Tibial nerve (tissue), 4 donors: ENCODE measurements around the gene ITPK1. TPM values are rescaled to one million over a fixed set of nuclear protein-coding genes. Genes with fewer than 3 reads are reported as not detected.

Experiments used
- DNase-seq, 2 donors: peaks; one replicate each; pipeline ENCODE4 v3.0.0-alpha.2; 2019; ENCODE audit warnings: low spot score in 2 of 2
- H3K27ac ChIP-seq, 4 donors: fragments of 200-600 bp; sonication (generic) in 3 of 4; one replicate each; pipeline ENCODE4 v1.5.1; 2017 to 2019; ENCODE audit warnings: mild to moderate bottlenecking in 1 of 4
- H3K27me3 ChIP-seq, 2 donors: fragments of 200-600 bp; sonication (generic) in 1 of 2; one replicate each; pipeline versions ENCODE4 v1.5.1 to v1.6.0; 2017 to 2019
- H3K36me3 ChIP-seq, 3 donors: fragments of 200-600 bp; sonication (generic); one replicate each; pipeline ENCODE4 v1.5.1; 2018 to 2019
- H3K4me1 ChIP-seq, 4 donors: fragments of 200-600 bp; sonication (generic) in 3 of 4; one replicate each; pipeline ENCODE4 v1.5.1; 2017 to 2019
- H3K4me3 ChIP-seq, 4 donors: fragments of 200-600 bp; sonication (generic) in 3 of 4; one replicate each; pipeline ENCODE4 v1.5.1; 2017 to 2019; ENCODE audit warnings: mild to moderate bottlenecking in 1 of 4, moderate library complexity in 1 of 4
- H3K9me3 ChIP-seq, 4 donors: fragments of 200-600 bp; sonication (generic) in 3 of 4; one replicate each; pipeline ENCODE4 v1.5.1; 2017 to 2019
- CTCF ChIP-seq, 5 experiments: fragments of 200-600 bp in 3 of 5; fragments of 450-650 bp in 2 of 5; sonication (generic) in 3 of 5; IDR thresholded peaks; one replicate each; pipeline ENCODE4 v1.5.1; 2016 to 2019; ENCODE audit warnings: antibody characterized with exemption in 5 of 5, mild to moderate bottlenecking in 3 of 5, moderate library complexity in 2 of 5
- EP300 ChIP-seq, 2 donors: sonication (generic); formaldehyde crosslinking; IDR thresholded peaks; one replicate each; pipeline ENCODE4 v1.6.1; 2017; ENCODE audit warnings: antibody characterized with exemption in 2 of 2, mild to moderate bottlenecking in 1 of 2
- POLR2A ChIP-seq, 2 donors: fragments of 450-650 bp; IDR thresholded peaks; one replicate each; pipeline ENCODE4 v1.6.1; 2017; ENCODE audit warnings: antibody characterized with exemption in 2 of 2, mild to moderate bottlenecking in 2 of 2, moderate library complexity in 2 of 2
- WGBS, 2 donors: methylation state at CpG; one replicate each; pipeline ENCODE4 v1.1.5; 2018; 5-methylcytosine and 5-hydroxymethylcytosine counted together
- total RNA-seq, 4 donors: library from RNA; depleted of rRNA; stranded (reverse); fragments of >200 nt; gene quantifications; one replicate each; pipeline ENCODE4 v1.1.0, GENCODE V29; 2016

ITPK1 gene
- total RNA-seq, 4 donors from 2014 or later, result 67.4 to 121 (median 92.5) TPM

DNA sequence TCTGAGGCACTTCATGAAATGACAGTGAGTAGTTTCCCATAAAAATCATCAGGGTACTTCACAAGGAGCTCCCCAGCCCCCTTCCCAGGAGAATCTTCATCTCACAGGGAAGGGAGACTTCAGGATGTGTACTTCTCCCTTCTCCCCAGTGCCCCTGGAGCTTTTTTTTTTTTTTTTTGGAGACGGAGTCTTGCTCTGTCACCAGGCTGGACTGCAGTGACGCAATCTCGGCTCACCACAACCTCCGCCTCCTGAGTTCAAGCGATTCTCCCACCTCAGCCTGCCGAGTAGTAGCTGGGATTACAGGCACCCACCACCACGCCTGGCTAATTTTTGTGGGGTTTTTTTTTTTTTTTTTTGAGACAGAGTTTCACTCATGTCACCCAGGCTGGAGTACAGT, 10.4 kb downstream of the ITPK1 start:
- TF ChIP-seq POLR2A (IDR thresholded peaks at IDR 0.05), result no peak
- TF ChIP-seq EP300 (IDR thresholded peaks at IDR 0.05), result no peak
- no peak for TF ChIP-seq CTCF (IDR thresholded peaks at IDR 0.05)
- DNase-seq, result no peak
- Histone ChIP-seq H3K27ac (peak overlapping the region in 3 of 4 donors; percentile 20 to 63 (median 51)), H3K9me3 (no peaks in the 10 kb centered on the region), H3K4me1 (peaks cover 0 to 91% (median 53%) of the 10 kb centered on the region in 4 donors), H3K36me3 (no peaks in the 10 kb centered on the region), H3K4me3 (no peak overlapping the region), H3K27me3 (no peaks in the 10 kb centered on the region)
- 44 to 56% methylated on average over 7 of the region's 7 CpGs for WGBS, 2 donors

DNA sequence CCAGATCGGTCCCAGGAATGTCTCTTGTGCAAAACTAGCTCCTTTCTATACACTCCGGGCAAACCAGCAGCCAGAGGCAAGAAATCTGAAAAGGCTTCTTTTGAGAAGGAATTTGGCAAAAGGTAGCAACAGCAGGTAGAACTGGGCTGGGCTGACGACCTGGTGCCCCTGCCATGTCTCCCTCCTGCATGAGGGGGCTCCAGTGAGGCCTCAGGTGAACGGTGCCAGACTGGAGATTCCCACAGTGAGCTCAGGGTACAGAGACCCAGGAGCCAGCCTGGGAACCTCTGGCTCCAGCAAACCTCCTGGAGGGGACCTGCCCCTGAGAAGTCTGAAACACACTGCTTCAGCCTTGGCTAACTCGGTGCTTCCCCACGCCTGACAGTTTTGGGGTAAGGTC, 10.8 kb downstream of the ITPK1 start:
- Histone ChIP-seq H3K27ac (peak overlapping the region in 3 of 4 donors; percentile 20 to 63 (median 51)), H3K27me3 (no peaks in the 10 kb centered on the region), H3K9me3 (no peaks in the 10 kb centered on the region), H3K4me3 (no peak overlapping the region), H3K36me3 (no peaks in the 10 kb centered on the region), H3K4me1 (peaks cover 0 to 91% (median 49%) of the 10 kb centered on the region in 4 donors)
- TF ChIP-seq POLR2A (IDR thresholded peaks at IDR 0.05) (no peak), CTCF (IDR thresholded peaks at IDR 0.05) (no peak), EP300 (IDR thresholded peaks at IDR 0.05) (no peak)
- WGBS, 2 donors, result 58 to 76% methylated on average over 6 of the region's 6 CpGs
- DNase-seq, result no peak

- peak overlapping the region in 3 of 4 donors; percentile 21 to 51 (median 28) for H3K27ac ChIP-seq
- no peaks in the 10 kb centered on the region for H3K27me3 ChIP-seq
- no peaks in the 10 kb centered on the region for H3K9me3 ChIP-seq
- no peak overlapping the region for H3K4me3 ChIP-seq
- peaks cover 0 to 92% (median 46%) of the 10 kb centered on the region in 4 donors for H3K4me1 ChIP-seq
- no peaks in the 10 kb centered on the region for H3K36me3 ChIP-seq
- WGBS, 2 donors, result 78 to 84% methylated on average over 9 of the region's 9 CpGs
- TF ChIP-seq POLR2A (IDR thresholded peaks at IDR 0.05), result no peak
- no peak for TF ChIP-seq EP300 (IDR thresholded peaks at IDR 0.05)
- no peak for TF ChIP-seq CTCF (IDR thresholded peaks at IDR 0.05)
- no peak for DNase-seq
Observed at GRCh38 chr14:93103392-93104080, 12.2 kb downstream of the ITPK1 start.

DNA sequence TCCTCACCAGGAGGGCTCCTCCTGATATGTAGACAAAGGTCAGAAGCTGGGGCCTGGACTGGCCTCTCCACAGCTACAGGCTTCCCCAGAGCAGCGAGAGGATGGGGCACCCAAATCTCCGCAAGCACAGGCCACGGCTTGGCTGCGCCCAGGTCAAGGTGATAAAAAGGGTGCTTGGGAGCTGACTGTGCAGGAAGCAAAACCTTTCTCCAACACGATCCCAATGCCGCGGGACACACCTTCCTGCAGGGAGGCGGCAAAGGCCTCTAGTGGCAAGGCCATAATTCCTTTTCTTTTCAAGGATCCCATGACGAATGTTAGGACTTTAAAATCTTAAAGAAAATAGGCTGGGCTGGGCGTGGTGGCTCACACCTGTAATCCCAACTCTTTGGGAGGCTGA, 13.6 kb downstream of the ITPK1 start:
- TF ChIP-seq EP300 (IDR thresholded peaks at IDR 0.05) (no peak), POLR2A (IDR thresholded peaks at IDR 0.05) (no peak), CTCF (IDR thresholded peaks at IDR 0.05) (no peak)
- H3K4me1 ChIP-seq, result peaks cover 0 to 88% (median 39%) of the 10 kb centered on the region in 4 donors
- H3K27me3 ChIP-seq, result no peaks in the 10 kb centered on the region
- no peak overlapping the region for H3K27ac ChIP-seq
- WGBS, 2 donors, result 62 to 78% methylated on average over 8 to 10 of the region's 10 CpGs
- no peaks in the 10 kb centered on the region for H3K36me3 ChIP-seq
- DNase-seq, result no peak
- no peaks in the 10 kb centered on the region for H3K9me3 ChIP-seq
- no peak overlapping the region for H3K4me3 ChIP-seq

DNA sequence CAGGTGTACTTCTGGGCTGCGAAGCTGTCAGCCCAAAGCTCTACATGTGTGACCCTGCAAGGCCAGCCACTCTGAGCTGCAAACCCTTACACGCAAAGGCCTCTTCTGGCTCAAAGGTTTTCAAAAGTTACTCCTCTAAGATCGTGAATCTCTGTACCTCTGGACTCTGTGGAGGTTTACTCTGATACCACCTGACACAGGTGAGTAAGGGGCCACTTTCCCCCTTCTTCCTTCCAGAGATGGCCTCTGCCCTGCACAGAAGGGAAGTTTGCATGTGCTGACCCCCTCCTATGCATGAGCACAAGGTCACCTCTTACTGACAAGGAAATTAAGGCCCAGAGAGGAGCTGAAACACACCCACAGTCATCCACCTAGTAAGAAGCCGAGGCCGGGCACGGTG, 14.5 kb downstream of the ITPK1 start:
- Histone ChIP-seq H3K27ac (no peak overlapping the region), H3K4me3 (no peak overlapping the region), H3K9me3 (no peaks in the 10 kb centered on the region), H3K36me3 (no peaks in the 10 kb centered on the region), H3K4me1 (peaks cover 0 to 87% (median 34%) of the 10 kb centered on the region in 4 donors), H3K27me3 (no peaks in the 10 kb centered on the region)
- no peak for DNase-seq
- TF ChIP-seq EP300 (IDR thresholded peaks at IDR 0.05) (no peak), POLR2A (IDR thresholded peaks at IDR 0.05) (no peak), CTCF (IDR thresholded peaks at IDR 0.05) (no peak)
- WGBS, 2 donors, result 50 to 66% methylated on average over 5 to 6 of the region's 6 CpGs
